HepG2 (cell line): Measurements from ENCODE around the gene MC1R. TPM values are rescaled to one million over a fixed set of nuclear protein-coding genes. Genes with fewer than 3 reads are reported as not detected.
A peak's percentile ranks its signal among the peaks of the same experiment; 100 is the strongest.

Experiments used
- ATAC-seq: fragments of 200-7000 bp; cut with Tn5 transposase; 3 replicates; pipeline ENCODE4 v1.9.1; 2020; ENCODE audit warnings: mild to moderate bottlenecking, moderate library complexity
- BruUV-seq: library from RNA; stranded (reverse); fragments of 400-500 nt; replicated peaks from 2 replicates; lab custom pipeline; 2021; lab: Mats Ljungman, UMichigan
- CTCF ChIA-PET: fragments of 300-600 bp; formaldehyde crosslinking; extraction: SDS; loops from one replicate; lab custom pipeline; 2021; ENCODE audit warnings: low total read pairs, inconsistent platforms, low intra/inter-chr PET ratio; lab: Yijun Ruan, JAX
- POLR2A ChIA-PET: fragments of 350-600 bp; sonication (Branson Sonifier 250); formaldehyde crosslinking; loops from one replicate; lab custom pipeline; 2020; ENCODE audit warnings: antibody characterized with exemption, inconsistent platforms; lab: Yijun Ruan, JAX
- DNase-seq: peaks from one replicate; pipeline ENCODE4 v3.0.0-alpha.2; 2015; ENCODE audit warnings: low spot score
- FAIRE-seq: peaks from 3 replicates; lab custom pipeline; 2011; peaks lifted over from hg19 to GRCh38; lab: Jason Lieb, UNC
- H2AFZ ChIP-seq: one replicate; pipeline ENCODE4 v1.6.1; 2011; ENCODE audit warnings: low read length, inconsistent platforms
- H3K27ac ChIP-seq: fragments of 300-600 bp; 3 replicates; pipeline ENCODE4 v1.8.0; 2011; ENCODE audit warnings: mixed run types, mild to moderate bottlenecking, mixed read lengths, low read length, inconsistent platforms; ENCODE audit not compliant: insufficient read depth; ENCODE audit errors: extremely low read length
- H3K27me3 ChIP-seq, 2 experiments: fragments of 200-600 bp in 1 of 2; 2 replicates in 1 of 2; 3 replicates in 1 of 2; pipeline versions ENCODE4 v1.6.0 to v1.8.0; 2011; ENCODE audit warnings: low read length in 2 of 2, mild to moderate bottlenecking in 2 of 2, moderate library complexity in 2 of 2, inconsistent platforms in 1 of 2; ENCODE audit not compliant: insufficient read depth in 2 of 2, control insufficient read depth in 1 of 2
- H3K36me3 ChIP-seq, 2 experiments: fragments of 200-600 bp in 1 of 2; replicated peaks in 1 of 2; 2 replicates in 1 of 2; 3 replicates in 1 of 2; pipeline versions ENCODE4 v1.5.1 to v1.8.0; 2011; ENCODE audit warnings: low read length in 2 of 2, inconsistent platforms in 1 of 2; ENCODE audit not compliant: insufficient read depth in 2 of 2, control insufficient read depth in 1 of 2
- H3K4me1 ChIP-seq: 2 replicates; pipeline ENCODE4 v1.5.1; 2012; ENCODE audit warnings: low read length, inconsistent platforms; ENCODE audit not compliant: insufficient read depth
- H3K4me2 ChIP-seq: 2 replicates; pipeline ENCODE4 v1.6.0; 2011; ENCODE audit warnings: low read depth, low read length, inconsistent platforms
- H3K4me3 ChIP-seq, 3 experiments: fragments of 200-600 bp in 1 of 3; sonication (generic), shearing (Covaris generic) in 1 of 3; replicated peaks in 1 of 3; 2 replicates each; pipeline ENCODE4 v1.5.1; 2011 to 2016; ENCODE audit warnings: low read length in 3 of 3, inconsistent platforms in 2 of 3, low read depth in 2 of 3, mild to moderate bottlenecking in 2 of 3, control low read depth in 1 of 3, mixed read lengths in 1 of 3; ENCODE audit not compliant: insufficient read depth in 1 of 3
- H3K79me2 ChIP-seq: one replicate; pipeline ENCODE4 v1.6.1; 2011; ENCODE audit warnings: low read length, inconsistent platforms; ENCODE audit not compliant: insufficient read depth
- H3K9ac ChIP-seq: 2 replicates; pipeline ENCODE4 v1.6.0; 2011; ENCODE audit warnings: mild to moderate bottlenecking, low read depth, low read length, inconsistent platforms; ENCODE audit not compliant: insufficient read depth
- H3K9me3 ChIP-seq: 2 replicates; pipeline ENCODE4 v1.5.1; 2012; ENCODE audit warnings: mild to moderate bottlenecking, low read length
- H4K20me1 ChIP-seq: 2 replicates; pipeline ENCODE4 v1.6.0; 2011; ENCODE audit warnings: inconsistent platforms, mild to moderate bottlenecking, low read length, moderate library complexity; ENCODE audit not compliant: insufficient read depth
- EHMT2 ChIP-seq: fragments of 200-600 bp; sonication (generic); IDR thresholded peaks from 2 replicates; pipeline ENCODE4 v1.7.0; 2017; ENCODE audit warnings: antibody characterized with exemption, low read depth, low read length, borderline replicate concordance
- HOXA7 ChIP-seq: sonication (generic); formaldehyde crosslinking; IDR thresholded peaks from 2 replicates; pipeline ENCODE4 v1.8.1; 2022; ENCODE audit warnings: mild to moderate bottlenecking, missing genetic modification reagents, moderate library complexity
- KDM1A ChIP-seq: IDR thresholded peaks from 2 replicates; pipeline ENCODE4 v1.6.1; 2016; ENCODE audit warnings: missing compliant biosample characterization
- MTA3 ChIP-seq: sonication (generic); formaldehyde crosslinking; IDR thresholded peaks from 2 replicates; pipeline ENCODE4 v1.4.0; 2020; ENCODE audit warnings: missing genetic modification reagents
- SMC3 ChIP-seq: IDR thresholded peaks from 2 replicates; pipeline ENCODE4 v1.6.1; 2011; ENCODE audit warnings: low read length, improper control_type of control experiment
- ZFY ChIP-seq: sonication (generic); formaldehyde crosslinking; IDR thresholded peaks from 2 replicates; pipeline ENCODE4 v1.4.0; 2020; ENCODE audit warnings: missing genetic modification reagents
- ZNF124 ChIP-seq: sonication (generic); formaldehyde crosslinking; IDR thresholded peaks from 2 replicates; pipeline ENCODE4 v1.4.0; 2020; ENCODE audit warnings: missing genetic modification reagents
- ZNF331 ChIP-seq: sonication (generic); formaldehyde crosslinking; IDR thresholded peaks from 2 replicates; pipeline ENCODE4 v1.4.0; 2020; ENCODE audit warnings: missing genetic modification reagents
- ZNF724P ChIP-seq: sonication (generic); formaldehyde crosslinking; IDR thresholded peaks from 2 replicates; pipeline ENCODE4 v1.8.0; 2022; ENCODE audit warnings: missing genetic modification reagents, borderline replicate concordance
- WGBS: methylation state at CpG from one replicate; pipeline ENCODE4 v1.1.6; 2017; ENCODE audit warnings: low lambda C conversion rate; 5-methylcytosine and 5-hydroxymethylcytosine counted together
- in situ Hi-C: cut with HindIII; loops from 2 replicates; pipeline ENCODE4 v1.10.0; 2017; ENCODE audit warnings: low pct_unique_long_range_greater_than_20kb; ENCODE audit not compliant: extremely low pct_ligation_motif_present
- intact Hi-C: fragments of 100-400 bp; cut with micrococcal nuclease; formaldehyde crosslinking; loops from one replicate; pipeline ENCODE4 v1.10.0; 2022; ENCODE audit not compliant: unreplicated experiment
- polyA plus RNA-seq, 8 experiments: library from polyadenylated mRNA; depleted of rRNA in 3 of 8; stranded (reverse) in 7 of 8; unstranded in 1 of 8; fragments of >200 nt; fragmentation: Illumina TruSeq in 4 of 8; extraction: Trizol in 4 of 8; gene quantifications; 2 replicates each; pipeline versions ENCODE4 v1.2.1 to v1.2.3, GENCODE V29; 2011 to 2016; ENCODE audit warnings: low read depth in 4 of 8, missing spikeins in 1 of 8, mixed read lengths in 1 of 8; ENCODE audit not compliant: insufficient read depth in 1 of 8
- total RNA-seq, 5 experiments: library from RNA; depleted of rRNA; stranded (reverse); fragments of >200 nt; fragmentation: Illumina TruSeq; extraction: Trizol; gene quantifications; 2 replicates each; pipeline ENCODE4 v1.2.3, GENCODE V29; 2016; ENCODE audit warnings: low read depth in 1 of 5
- TF ChIP-seq, protein P1 (sequence below): sonication (generic); formaldehyde crosslinking; IDR thresholded peaks from 2 replicates; pipeline ENCODE4 v1.4.0; 2020; ENCODE audit warnings: missing genetic modification reagents; ENCODE audit errors: not compliant biosample characterization
- TF ChIP-seq, protein P2 (sequence below): sonication (generic); formaldehyde crosslinking; IDR thresholded peaks from 2 replicates; pipeline ENCODE4 v1.4.0; 2020; ENCODE audit warnings: missing genetic modification reagents
- TF ChIP-seq, protein P3 (sequence below): sonication (generic); formaldehyde crosslinking; IDR thresholded peaks from 2 replicates; pipeline ENCODE4 v1.4.0; 2020; ENCODE audit warnings: mild to moderate bottlenecking, missing genetic modification reagents
- TF ChIP-seq, protein P4 (sequence below): sonication (generic); formaldehyde crosslinking; IDR thresholded peaks from 2 replicates; pipeline ENCODE4 v1.5.1; 2020; ENCODE audit warnings: missing genetic modification reagents, mild to moderate bottlenecking, borderline replicate concordance
- TF ChIP-seq, protein P5 (sequence below): sonication (generic); formaldehyde crosslinking; IDR thresholded peaks from 2 replicates; pipeline ENCODE4 v1.5.1; 2020; ENCODE audit warnings: missing genetic modification reagents, mild to moderate bottlenecking, borderline replicate concordance

The MC1R gene
- total and polyA plus RNA-seq, 2 of the 13 experiments (the other 11 are each of a cell fraction or from before 2014, with no cell fraction given), result 9.1 to 14.8 TPM

DNA sequence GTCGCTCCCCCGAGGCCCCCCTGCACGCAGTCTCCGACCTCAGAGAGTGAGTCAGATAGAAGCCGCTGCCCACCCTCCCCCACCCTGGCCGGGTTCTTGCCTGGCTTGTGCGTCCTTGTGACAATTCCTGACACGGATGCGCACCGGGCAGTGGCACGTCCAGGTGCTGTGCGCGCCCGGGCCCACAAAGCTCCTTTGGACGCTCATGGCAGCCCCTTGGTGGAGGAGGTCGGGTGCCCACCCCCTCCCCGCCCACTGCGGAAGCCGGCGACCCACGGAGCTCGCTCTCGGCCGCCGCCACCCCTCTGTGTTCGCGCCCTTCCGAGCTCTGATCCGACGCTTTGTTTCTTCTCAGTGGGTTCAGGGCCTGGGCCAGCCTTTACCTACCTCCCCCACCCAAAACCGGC, 3.8 kb downstream of the MC1R start:
- POLR2A ChIA-PET, result interaction anchor here (0.6 to 4.8 kb wide), 29 partner anchors 9 to 350 kb away, joined by 3 to 86 read pairs (median 6); partner anchors contain the start of genes DBNDD1, DEF8, FANCA and SPIRE2
- CTCF ChIA-PET, result no interaction called here
- Histone ChIP-seq H3K4me1 (peaks cover 58% of the 10 kb centered on the region), H3K9me3 (no peaks in the 10 kb centered on the region), H3K27me3 (no peaks in the 10 kb centered on the region; a peak in 1 of 5 replicates), H3K79me2 (peaks cover 38% of the 10 kb centered on the region), H3K36me3 (0 out of 5 replicates have a peak, but pooled peaks cover 0 to under 1% of the 10 kb centered on the region in 2 experiments), H4K20me1 (peaks cover 35% of the 10 kb centered on the region), H3K9ac (peak overlapping the region; percentile 97), H3K4me2 (peak overlapping the region; percentile 98), H2AFZ (no peak overlapping the region), H3K4me3 (peak overlapping the region; percentile 64 to 90 (median 74)), H3K27ac (peak overlapping the region; percentile 88)
- FAIRE-seq, result no peak
- peak; percentile 88 for DNase-seq
- intact Hi-C loops (loop anchor here (5.0 kb wide), 1 partner anchor 100 kb away; no protein-coding TSS in a partner anchor), in situ Hi-C loops (loop anchor here (5.0 kb wide), 1 partner anchor 100 kb away; no protein-coding TSS in a partner anchor)
- BruUV-seq, result no TSS peak
- ATAC-seq, result peak; percentile 14
- WGBS, result 3% methylated on average over 11 of the region's 31 CpGs
- TF ChIP-seq, protein P1, sequence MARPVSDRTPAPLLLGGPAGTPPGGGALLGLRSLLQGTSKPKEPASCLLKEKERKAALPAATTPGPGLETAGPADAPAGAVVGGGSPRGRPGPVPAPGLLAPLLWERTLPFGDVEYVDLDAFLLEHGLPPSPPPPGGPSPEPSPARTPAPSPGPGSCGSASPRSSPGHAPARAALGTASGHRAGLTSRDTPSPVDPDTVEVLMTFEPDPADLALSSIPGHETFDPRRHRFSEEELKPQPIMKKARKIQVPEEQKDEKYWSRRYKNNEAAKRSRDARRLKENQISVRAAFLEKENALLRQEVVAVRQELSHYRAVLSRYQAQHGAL, result no peak
- TF ChIP-seq SMC3 (no peak), ZNF331 (CRISPR knock-in tag) (peak; percentile 35), MTA3 (CRISPR knock-in tag) (no peak), ZNF124 (CRISPR knock-in tag) (0 out of 2 replicates have a peak, but pooled peaks have one; percentile 5), EHMT2 (no peak), HOXA7 (no peak), ZNF724P (CRISPR knock-in tag) (no peak), ZFY (CRISPR knock-in tag) (no peak; the same call in 1 of the 2 replicates), KDM1A (CRISPR knock-in tag) (0 out of 2 replicates have a peak, but pooled peaks have one; percentile 13)
- TF ChIP-seq, protein P2, sequence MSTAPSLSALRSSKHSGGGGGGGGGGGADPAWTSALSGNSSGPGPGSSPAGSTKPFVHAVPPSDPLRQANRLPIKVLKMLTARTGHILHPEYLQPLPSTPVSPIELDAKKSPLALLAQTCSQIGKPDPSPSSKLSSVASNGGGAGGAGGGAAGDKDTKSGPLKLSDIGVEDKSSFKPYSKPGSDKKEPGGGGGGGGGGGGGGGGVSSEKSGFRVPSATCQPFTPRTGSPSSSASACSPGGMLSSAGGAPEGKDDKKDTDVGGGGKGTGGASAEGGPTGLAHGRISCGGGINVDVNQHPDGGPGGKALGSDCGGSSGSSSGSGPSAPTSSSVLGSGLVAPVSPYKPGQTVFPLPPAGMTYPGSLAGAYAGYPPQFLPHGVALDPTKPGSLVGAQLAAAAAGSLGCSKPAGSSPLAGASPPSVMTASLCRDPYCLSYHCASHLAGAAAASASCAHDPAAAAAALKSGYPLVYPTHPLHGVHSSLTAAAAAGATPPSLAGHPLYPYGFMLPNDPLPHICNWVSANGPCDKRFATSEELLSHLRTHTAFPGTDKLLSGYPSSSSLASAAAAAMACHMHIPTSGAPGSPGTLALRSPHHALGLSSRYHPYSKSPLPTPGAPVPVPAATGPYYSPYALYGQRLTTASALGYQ (CRISPR knock-in tag), result peak; percentile 55; the same call in 1 of the 2 replicates
- TF ChIP-seq, protein P3, sequence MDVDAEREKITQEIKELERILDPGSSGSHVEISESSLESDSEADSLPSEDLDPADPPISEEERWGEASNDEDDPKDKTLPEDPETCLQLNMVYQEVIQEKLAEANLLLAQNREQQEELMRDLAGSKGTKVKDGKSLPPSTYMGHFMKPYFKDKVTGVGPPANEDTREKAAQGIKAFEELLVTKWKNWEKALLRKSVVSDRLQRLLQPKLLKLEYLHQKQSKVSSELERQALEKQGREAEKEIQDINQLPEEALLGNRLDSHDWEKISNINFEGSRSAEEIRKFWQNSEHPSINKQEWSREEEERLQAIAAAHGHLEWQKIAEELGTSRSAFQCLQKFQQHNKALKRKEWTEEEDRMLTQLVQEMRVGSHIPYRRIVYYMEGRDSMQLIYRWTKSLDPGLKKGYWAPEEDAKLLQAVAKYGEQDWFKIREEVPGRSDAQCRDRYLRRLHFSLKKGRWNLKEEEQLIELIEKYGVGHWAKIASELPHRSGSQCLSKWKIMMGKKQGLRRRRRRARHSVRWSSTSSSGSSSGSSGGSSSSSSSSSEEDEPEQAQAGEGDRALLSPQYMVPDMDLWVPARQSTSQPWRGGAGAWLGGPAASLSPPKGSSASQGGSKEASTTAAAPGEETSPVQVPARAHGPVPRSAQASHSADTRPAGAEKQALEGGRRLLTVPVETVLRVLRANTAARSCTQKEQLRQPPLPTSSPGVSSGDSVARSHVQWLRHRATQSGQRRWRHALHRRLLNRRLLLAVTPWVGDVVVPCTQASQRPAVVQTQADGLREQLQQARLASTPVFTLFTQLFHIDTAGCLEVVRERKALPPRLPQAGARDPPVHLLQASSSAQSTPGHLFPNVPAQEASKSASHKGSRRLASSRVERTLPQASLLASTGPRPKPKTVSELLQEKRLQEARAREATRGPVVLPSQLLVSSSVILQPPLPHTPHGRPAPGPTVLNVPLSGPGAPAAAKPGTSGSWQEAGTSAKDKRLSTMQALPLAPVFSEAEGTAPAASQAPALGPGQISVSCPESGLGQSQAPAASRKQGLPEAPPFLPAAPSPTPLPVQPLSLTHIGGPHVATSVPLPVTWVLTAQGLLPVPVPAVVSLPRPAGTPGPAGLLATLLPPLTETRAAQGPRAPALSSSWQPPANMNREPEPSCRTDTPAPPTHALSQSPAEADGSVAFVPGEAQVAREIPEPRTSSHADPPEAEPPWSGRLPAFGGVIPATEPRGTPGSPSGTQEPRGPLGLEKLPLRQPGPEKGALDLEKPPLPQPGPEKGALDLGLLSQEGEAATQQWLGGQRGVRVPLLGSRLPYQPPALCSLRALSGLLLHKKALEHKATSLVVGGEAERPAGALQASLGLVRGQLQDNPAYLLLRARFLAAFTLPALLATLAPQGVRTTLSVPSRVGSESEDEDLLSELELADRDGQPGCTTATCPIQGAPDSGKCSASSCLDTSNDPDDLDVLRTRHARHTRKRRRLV (CRISPR knock-in tag), result no peak; the same call in 1 of the 2 replicates
- TF ChIP-seq, protein P4, sequence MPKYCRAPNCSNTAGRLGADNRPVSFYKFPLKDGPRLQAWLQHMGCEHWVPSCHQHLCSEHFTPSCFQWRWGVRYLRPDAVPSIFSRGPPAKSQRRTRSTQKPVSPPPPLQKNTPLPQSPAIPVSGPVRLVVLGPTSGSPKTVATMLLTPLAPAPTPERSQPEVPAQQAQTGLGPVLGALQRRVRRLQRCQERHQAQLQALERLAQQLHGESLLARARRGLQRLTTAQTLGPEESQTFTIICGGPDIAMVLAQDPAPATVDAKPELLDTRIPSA, result 0 out of 2 replicates have a peak, but pooled peaks have one; percentile 66
- TF ChIP-seq, protein P5, sequence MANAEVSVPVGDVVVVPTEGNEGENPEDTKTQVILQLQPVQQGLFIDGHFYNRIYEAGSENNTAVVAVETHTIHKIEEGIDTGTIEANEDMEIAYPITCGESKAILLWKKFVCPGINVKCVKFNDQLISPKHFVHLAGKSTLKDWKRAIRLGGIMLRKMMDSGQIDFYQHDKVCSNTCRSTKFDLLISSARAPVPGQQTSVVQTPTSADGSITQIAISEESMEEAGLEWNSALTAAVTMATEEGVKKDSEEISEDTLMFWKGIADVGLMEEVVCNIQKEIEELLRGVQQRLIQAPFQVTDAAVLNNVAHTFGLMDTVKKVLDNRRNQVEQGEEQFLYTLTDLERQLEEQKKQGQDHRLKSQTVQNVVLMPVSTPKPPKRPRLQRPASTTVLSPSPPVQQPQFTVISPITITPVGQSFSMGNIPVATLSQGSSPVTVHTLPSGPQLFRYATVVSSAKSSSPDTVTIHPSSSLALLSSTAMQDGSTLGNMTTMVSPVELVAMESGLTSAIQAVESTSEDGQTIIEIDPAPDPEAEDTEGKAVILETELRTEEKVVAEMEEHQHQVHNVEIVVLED (CRISPR knock-in tag), result no peak
